HG02623 (cell line): ENCODE measurements around the gene ALS2.

ENCODE experiments used
- ATAC-seq: cut with Tn5 transposase; IDR thresholded peaks from one replicate; pipeline ENCODE4 v1.9.1; 2021; ENCODE audit warnings: moderate library complexity; ENCODE audit not compliant: unreplicated experiment

The ALS2 gene

DNA sequence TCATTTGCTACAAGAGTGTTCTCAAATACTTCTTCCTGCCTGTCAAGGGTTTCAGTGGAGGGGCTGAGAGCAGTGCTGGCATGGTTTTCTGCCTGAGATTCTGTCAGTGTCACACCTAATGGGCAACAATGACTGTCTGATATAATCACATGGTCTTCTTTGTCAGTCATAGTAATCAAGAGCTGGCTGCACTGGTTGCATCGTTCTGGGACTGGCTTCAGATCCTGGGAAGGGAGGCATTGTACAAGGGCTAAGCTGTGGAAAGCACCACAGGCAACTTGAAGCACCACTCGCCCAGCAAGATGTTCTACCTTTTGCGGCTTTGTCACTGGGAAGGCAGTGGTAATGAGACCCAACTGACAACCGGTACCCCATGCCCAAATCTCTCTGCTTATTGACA lies 19.6 kb downstream of the ALS2 start:
- no peak for ATAC-seq

DNA sequence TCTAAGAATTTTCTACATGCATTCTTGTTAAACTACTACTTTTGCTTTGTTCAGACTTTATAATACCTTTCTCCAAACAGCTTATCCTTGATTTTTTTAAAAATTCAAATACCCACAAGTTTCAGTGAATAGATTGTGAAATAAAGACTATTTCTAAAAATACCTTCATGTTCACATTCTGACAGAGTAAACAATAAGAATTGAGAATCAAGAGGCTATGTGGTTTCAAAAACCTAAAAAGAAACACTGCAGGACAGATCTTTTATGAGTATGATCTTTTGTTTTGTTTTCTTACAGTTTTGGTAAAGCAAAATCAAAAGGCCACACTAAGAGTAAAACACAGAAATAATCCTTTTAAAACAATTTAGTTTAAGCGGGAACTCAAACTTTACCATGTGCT lies 21.2 kb downstream of the ALS2 start:
- ATAC-seq, result no peak

DNA sequence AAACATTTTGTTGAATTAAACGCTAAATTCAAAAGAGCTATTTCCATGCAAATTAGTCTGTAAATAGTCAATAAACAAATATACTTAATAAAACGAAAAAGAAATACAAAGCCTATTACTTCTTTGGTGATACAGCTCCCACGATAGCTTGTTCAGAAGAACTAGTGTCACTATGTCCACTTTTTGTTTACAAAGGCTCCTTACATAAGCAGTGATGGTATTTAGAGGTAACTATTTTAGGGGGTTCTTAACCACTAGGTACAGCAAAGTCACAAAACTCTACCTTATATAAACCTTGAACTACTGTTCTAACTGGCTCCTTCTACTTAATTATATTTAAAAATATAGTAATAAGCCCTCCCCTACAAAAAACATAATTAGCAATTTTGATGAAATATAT lies 21.9 kb downstream of the ALS2 start:
- ATAC-seq, result no peak

DNA sequence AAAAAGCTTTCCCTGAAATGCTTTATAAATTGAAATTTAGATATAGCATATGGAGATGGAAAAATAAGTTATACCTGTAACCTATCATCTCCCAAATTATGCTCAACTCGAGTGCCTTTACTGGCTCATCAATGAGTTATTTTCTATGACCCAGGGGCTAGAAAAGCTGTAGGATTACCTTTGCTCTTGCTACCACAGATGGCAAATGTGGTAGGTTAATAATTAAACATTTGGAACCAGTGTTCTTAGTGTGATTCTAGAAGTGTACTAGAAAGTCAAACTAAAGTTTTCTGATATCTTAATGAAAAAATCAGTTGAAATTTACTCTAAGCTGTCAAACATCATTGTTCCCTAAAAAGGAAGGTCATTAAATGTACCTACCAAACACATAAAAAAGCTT lies 22.5 kb downstream of the ALS2 start:
- no peak for ATAC-seq

DNA sequence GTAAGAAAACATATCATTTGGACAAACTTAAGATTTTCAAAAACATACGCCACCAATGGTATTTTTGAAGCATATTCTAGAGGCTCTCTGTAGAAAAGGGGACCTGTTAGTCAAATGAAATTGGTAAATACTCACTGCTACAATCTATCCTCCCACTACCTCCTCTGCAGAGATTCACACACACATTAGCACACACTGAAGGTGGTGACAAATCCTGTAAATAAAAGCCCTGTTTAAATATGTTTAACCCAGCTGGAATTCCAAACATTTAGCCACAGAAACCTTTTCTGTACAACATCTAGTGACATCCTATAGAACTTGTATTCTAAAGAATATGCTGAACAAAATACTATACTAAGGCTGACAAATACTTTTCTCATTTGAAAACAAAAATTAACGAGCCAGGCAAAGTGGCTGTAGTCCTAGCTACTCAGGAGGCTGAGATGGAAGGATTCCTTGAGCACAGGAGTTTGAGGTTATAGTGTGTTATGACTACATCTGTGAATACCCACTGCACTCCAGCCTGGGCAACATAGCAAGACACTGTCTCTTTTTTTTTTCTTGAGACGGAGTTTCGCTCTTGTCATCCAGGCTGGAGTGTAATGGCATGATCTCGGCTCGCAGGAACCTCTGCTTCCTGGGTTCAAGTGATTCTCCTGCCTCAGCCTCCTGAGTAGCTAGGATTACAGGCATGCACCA lies 25.9 kb downstream of the ALS2 start:
- ATAC-seq, result no peak

DNA sequence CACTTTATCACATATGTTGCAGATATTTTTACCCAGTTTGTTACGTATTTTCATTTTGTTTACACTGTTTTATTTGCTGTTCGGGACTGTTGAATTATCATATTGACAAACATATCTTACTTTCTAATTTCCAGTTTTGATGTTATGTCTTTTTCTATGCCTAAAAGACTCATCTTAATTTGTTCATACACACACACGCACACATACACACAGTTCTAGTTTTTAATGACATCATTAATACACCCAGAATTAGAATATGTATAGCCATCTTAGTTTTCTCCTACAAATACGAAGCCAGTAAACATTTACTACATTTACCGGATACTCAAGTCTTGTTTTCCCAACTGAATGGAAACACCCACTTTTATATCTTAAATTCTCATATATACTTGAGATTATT lies 29.2 kb downstream of the ALS2 start:
- no peak for ATAC-seq

DNA sequence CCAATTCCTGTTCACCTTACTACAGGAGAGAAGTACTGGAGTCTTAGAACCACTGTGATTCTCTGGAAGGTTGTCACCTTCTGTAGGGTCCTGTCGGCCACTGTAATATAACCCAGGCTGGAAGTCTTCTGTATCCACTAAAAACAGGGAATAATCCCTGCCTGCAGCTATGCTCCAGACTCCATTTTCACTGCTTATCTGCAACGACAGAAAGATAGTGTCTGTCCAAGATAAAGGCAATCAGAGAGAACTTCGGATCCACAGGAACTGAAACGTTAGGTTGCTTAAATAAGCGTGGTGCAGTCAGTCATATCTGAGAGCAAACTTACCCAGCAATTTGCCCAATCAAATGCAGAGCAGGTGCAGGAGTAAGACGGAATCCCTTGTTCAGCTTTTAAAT lies 34.2 kb downstream of the ALS2 start:
- ATAC-seq, result no peak

DNA sequence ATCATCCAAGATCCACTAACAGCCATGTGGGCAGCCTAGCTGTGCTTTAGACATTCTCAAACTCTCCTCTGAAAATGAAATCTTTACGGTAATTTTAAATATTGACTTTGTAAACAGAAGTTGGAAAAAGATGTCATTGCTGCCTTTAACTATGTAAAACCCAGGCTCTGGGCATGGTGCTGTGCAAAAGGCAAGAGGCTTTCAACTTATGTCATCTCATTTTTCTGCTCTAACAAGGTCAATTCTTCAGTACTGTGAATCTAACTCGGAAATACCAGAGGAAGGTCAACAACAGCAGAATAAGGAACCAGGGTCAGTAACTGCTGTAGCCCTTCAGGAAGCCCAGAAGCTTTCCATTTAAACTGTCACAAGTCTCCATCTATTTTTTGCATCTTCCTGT lies 45.2 kb downstream of the ALS2 start:
- ATAC-seq, result no peak

DNA sequence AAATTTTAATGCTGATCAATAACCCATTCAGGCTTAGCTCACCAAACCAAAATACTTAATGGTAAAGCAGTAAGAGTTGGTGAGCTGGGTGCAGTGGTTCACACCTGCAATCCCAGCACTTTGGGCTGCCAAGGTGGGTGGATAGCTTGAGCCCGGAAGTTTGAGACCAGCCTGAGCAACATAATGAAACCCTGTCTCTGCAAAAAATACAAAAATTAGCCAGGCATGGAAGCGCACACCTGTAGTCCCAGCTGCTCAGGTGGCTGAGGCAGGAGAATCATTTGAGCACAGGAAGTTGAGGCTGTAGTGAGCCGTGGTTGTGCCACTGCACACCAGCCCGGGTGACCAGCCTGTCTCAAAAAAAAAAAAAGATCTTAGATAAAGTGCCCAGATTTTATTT lies 46.6 kb downstream of the ALS2 start:
- no peak for ATAC-seq

DNA sequence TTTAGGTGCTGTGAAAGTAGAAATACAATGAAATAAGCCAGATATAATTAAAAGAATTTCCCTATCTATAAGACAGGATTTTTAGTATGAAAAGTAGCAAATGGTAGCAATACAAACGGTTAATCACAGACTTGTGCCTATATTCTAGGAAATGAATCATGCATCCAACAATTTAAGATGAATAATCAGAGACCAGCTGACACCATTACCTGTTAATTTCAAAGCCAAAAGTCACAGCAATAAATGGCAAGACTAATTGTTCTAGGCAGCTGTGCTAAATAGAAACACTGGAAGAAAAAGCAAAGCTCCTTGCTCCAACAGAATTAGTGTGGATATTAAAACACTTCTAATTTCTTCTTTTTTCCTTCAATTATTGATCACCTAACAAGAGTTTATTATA lies 47.2 kb downstream of the ALS2 start:
- ATAC-seq, result no peak

DNA sequence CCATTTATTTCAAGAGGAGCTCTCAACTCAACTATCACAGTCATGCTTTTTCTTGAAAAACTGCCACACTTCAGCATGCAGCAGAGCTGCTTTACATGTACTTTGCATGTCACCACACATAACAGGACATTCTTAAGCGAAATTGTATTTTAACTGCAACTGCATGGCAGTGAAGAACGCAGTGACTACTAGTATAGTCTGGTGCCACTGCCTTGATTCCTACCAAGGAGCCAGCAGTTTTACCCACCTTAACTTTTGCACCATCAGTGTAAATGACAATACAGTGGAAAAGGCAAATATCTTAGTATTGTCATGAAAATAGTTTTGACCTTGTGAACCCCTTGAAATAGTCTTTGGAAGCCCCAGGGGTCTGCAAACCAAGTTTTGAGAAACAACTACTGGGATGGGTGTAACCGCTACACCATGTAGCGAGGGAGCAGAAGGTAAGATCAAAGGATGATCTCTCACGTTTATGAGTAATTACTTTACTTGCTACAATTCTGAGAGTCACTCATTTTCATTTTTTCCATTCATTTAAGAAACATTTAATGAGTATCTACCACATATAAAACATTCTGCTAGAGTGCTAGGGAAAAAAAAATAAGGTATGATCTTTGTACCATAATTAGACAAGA lies 50.0 kb downstream of the ALS2 start:
- no peak for ATAC-seq

DNA sequence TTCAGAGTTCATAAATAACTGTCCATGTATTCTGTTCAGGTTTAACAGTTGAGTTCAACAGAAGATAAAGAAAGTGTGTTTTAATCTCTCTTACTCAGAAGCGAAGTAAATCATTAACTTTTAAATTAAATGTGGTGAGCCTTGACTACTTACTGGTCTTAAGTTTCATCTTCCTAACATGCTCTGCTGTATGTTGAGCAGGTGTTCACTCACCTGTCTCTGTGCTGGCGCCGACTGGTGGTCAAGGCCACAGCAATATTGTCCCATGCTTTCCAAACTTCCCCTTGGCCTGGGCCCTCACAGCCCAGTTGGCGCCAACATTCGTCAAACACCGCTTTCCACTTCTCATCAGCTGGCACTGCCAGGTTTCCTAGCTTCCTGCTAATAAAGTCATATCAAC lies 65.3 kb downstream of the ALS2 start:
- no peak for ATAC-seq

DNA sequence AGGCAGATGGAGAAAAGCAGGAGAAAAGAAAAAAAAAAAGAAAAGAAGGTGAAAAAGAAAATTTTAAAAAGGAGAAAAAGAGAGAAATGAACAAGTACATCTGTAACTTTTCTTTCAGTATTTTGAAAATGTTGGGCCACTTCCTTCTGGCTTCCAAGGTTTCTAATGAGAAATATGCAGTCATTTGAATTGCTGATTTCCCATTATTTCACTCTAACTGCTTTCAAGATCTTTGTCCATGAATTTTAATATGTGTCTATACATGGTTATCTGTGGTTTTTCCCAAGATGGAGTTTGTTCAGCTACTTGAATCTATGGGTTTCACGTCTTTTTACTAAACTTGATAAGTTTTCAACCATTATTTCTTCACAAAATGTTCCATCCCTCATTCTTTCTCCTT lies 68.0 kb downstream of the ALS2 start:
- ATAC-seq, result no peak

DNA sequence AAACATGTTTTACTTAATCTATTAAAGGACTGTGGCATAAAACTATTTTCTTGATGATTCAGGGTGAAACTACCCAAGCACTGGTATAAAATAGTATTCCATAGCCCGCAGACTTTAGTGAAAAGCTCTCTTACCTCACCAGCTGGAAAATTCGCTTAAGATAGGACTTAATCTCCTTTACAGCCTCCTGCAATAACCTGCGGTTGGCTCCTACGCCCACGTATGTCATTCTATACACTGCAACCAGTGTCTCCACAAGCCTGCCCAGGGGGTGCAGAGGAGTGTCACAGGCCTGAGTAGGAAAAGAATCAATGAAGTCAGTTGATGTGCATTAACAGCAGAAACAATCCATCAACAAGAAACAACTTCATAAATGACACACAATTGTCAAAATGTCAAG lies 71.0 kb downstream of the ALS2 start:
- no peak for ATAC-seq

DNA sequence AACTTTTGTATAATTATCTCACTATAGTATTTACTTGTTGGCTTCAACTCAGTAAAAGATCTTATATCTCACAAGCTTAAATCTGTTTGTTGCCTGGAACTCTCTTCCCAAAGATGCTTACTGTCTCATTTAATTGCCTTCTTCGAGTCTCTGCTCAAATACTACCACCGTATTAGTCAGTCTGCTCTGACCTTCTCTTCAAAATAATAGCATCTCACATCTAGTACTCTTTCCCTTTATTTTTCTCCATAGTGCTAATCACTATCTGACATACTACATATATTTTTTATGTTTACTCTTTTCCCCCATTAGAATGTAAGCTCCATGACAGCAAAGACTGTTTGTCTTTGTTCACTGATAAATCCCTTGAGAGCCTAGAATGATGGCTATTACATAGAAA lies 71.7 kb downstream of the ALS2 start:
- no peak for ATAC-seq

DNA sequence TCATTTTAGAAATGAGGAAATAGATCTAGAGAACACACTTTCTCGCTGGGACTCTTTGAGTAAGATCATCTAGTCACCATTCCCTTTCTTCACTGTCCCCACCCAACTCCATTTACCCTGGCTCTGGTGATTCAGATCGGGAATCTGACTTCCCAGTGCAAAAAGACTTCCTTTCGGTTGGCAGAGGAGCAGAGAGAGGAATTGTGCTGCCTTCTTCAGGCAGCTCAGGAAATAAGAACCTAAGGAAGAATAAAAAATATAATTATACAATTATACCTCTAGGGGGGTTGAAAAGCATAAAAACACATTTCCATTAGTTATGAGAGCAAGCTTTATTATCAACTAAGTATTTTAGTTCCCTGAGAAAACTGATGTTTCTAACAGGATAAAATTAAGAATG lies 73.0 kb downstream of the ALS2 start:
- no peak for ATAC-seq

DNA sequence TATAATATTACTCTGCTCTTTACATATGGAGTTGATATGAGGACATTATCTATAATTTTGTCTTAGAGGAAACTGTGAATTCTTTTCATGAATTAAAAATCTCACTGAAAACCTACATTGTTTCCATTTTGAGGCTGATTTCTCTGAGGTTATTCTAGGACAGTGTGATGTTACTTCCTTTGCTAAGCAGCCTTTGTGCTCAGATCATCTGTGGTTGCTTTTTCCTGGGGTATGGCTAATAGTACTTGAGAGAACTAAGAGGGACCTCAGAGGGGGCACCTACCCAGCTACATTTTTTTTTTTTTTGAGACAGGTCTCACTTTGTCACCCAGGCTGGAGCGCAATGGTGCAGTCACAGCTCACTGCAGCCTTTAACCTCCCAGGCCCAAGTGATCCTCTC lies 73.6 kb downstream of the ALS2 start:
- no peak for ATAC-seq

DNA sequence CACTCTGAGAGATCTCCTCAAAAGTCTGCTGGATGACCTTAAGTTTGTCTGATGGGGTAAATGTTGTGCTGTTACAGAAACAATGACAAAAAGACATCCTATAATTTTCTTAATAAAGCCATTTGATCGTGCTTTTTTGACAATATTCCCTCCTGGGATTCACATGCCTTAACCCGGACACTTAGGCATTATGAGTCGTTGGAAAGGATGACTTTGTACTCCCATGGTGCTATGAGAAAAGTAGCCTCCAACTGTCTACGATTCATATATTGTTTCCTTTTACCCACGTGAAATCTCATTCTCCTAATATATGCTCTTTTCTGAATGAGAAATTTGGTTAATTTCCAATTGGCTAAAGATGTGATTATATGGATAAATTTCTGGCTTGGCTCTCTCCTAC lies 76.2 kb downstream of the ALS2 start:
- no peak for ATAC-seq

DNA sequence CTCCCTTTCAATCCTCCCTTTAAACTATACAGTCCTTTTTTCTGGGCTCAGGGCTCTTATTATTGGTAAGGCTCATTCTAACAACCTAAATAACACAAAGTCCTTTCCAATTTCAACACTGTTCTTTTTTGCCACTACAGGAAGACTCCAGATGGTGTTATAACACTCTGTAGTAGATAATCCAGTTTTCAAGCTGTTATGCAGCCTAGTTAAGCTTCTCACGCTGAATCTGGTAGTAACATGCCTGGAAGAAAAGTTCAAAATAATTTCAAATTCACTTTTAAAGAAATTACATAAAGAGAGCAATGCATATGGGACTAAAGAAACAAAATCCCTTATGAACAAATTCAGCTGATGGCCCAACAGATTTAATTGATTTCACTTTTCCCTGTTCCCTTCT lies 79.1 kb downstream of the ALS2 start:
- ATAC-seq, result no peak

DNA sequence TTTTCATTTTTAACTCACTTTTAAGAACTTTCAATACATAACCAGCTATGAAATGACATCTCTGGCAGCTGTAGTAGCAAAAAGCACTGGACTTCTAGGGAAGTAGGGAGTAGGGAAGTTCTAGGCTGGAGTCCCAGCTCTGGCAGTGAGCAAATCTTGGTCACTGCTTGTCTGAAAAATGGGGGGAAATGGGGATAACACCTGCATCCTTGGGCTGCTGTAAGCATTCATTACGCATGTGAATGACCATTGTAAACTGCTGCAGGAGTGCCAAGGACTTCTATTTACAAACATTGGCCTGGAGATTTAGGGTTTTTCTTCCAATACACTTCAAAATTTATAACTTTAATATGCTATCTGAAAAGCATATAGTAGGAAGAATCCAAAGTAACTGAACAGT lies 81.3 kb downstream of the ALS2 start:
- no peak for ATAC-seq

DNA sequence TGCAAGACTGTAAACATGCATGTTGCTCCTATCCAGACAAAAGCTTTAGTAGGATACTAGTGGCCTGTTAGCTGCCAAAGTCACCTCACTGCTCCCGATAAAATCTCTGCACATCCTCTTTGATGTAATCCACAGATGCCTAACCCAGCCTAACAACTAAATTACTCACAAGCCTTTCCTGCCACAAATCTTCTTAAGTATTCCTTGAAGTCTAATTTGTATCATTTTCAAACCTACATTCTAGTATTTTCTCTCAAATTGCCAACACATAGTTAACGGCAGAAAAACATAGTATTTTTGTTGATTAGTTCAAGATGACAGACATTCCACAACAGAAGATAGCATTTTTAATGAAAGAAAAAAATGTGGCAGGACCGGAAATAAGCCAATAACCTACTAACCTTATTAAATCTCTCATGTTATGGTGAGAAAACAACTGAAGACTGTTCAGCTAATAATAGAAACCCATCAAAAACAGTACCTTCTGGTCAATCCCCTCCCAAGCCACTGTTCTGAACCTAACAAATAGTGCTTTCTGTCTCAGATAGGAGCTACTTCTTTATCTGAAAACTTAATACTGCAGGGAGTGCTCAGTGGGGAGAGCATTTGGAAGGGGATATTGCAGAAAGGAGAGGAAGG lies 82.0 kb downstream of the ALS2 start, which contains the start of gene MPP4:
MPP4 (minus strand) TSS at position 57 of the 639 bp plus-strand sequence. CDS start 4,690 bp downstream, outside the sequence.
- no peak for ATAC-seq

DNA sequence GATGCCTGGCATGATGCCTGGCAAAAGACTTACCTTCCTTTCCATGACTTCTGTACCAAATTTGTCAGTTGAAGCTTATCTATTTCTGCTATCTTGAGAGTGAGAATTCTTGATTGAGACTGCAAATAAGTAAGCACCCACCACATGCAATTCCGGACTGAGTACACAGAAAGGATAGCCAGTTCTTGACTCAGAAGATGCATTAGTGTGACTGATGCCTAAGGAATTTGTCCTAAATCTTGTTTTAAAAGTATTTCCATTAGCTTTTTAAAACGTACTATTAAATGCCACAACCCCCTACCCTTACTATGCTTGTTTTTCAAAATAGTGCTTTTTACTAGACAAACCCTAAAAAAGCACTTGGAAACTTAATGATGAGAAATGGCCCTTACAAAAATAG lies 82.8 kb downstream of the ALS2 start:
- no peak for ATAC-seq
